K562 (cell line): Measurements from ENCODE around the gene EGFR. TPM values are rescaled to one million over a fixed set of nuclear protein-coding genes. Genes with fewer than 3 reads are reported as not detected.

ENCODE experiments used
- ATF1 ChIP-seq, 2 experiments: fragments of 450-650 bp in 1 of 2; IDR thresholded peaks; 2 replicates each; pipeline ENCODE4 v1.6.1; 2016; ENCODE audit warnings: missing compliant biosample characterization in 1 of 2, missing genetic modification characterization in 1 of 2
- ELF4 ChIP-seq: fragments of 450-650 bp; formaldehyde crosslinking; IDR thresholded peaks from 2 replicates; pipeline ENCODE4 v1.4.0; 2022; ENCODE audit warnings: missing genetic modification characterization
- GATA2 ChIP-seq: sonication (generic); formaldehyde crosslinking; IDR thresholded peaks from 2 replicates; pipeline ENCODE4 v1.4.0; 2020; ENCODE audit warnings: mild to moderate bottlenecking, missing genetic modification reagents
- NR2C2 ChIP-seq, 2 experiments: fragments of 200-800 bp in 1 of 2; sonication (Bioruptor generic) in 1 of 2; sonication (generic) in 1 of 2; formaldehyde crosslinking in 1 of 2; IDR thresholded peaks; 2 replicates each; pipeline versions ENCODE4 v1.6.1 to v1.8.0; 2016 to 2022; ENCODE audit warnings: mild to moderate bottlenecking in 1 of 2, missing compliant biosample characterization in 1 of 2, missing genetic modification characterization in 1 of 2, missing genetic modification reagents in 1 of 2
- POLR2AphosphoS5 ChIP-seq: IDR thresholded peaks from 2 replicates; pipeline ENCODE4 v1.6.1; 2011; ENCODE audit warnings: mild to moderate bottlenecking, low read depth, low read length, moderate library complexity; ENCODE audit not compliant: control insufficient read depth, insufficient read depth
- PYGO2 ChIP-seq: fragments of 450-650 bp; IDR thresholded peaks from 2 replicates; pipeline ENCODE4 v1.6.1; 2016; ENCODE audit warnings: mild to moderate bottlenecking, missing genetic modification characterization, moderate library complexity, missing compliant biosample characterization
- SPI1 ChIP-seq: IDR thresholded peaks from 2 replicates; pipeline ENCODE4 v1.6.1; 2011; ENCODE audit warnings: low read depth, low read length, control low read depth, borderline replicate concordance
- STAT5A ChIP-seq: IDR thresholded peaks from 2 replicates; pipeline ENCODE4 v1.6.1; 2012; ENCODE audit warnings: low read length, inconsistent platforms, borderline replicate concordance
- WHSC1 ChIP-seq: IDR thresholded peaks from one replicate; pipeline ENCODE4 v1.6.1; 2012; ENCODE audit warnings: low read length, control low read depth, inconsistent platforms
- ZEB2 ChIP-seq: fragments of 450-650 bp; IDR thresholded peaks from 2 replicates; pipeline ENCODE4 v1.6.1; 2016
- ZNF274 ChIP-seq: IDR thresholded peaks from 2 replicates; pipeline ENCODE4 v1.6.1; 2011; ENCODE audit warnings: low read depth, mild to moderate bottlenecking, low read length, moderate library complexity, borderline replicate concordance
- ZNF282 ChIP-seq: sonication (generic); formaldehyde crosslinking; IDR thresholded peaks from 2 replicates; pipeline ENCODE4 v1.8.1; 2023; ENCODE audit warnings: missing genetic modification reagents
- ZNF41 ChIP-seq: fragments of 250-450 bp; sonication (Bioruptor Pico); conservative IDR thresholded peaks from 2 replicates; pipeline ENCODE4 v1.4.0; 2020; ENCODE audit warnings: mild to moderate bottlenecking
- ZNF778 ChIP-seq: fragments of 450-650 bp; formaldehyde crosslinking; IDR thresholded peaks from 2 replicates; pipeline ENCODE4 v1.4.0; 2020; ENCODE audit warnings: mild to moderate bottlenecking, moderate library complexity
- polyA plus RNA-seq, 8 experiments: library from polyadenylated mRNA; depleted of rRNA in 4 of 8; stranded (reverse) in 5 of 8; unstranded in 3 of 8; fragments of >200 nt; fragmentation: Nextera tagmentation in 2 of 8; fragmentation: Illumina TruSeq in 1 of 8; extraction: Ambion mirVana in 2 of 8; extraction: Trizol in 1 of 8; gene quantifications; 2 replicates each; pipeline versions ENCODE4 v1.2.1 to v1.2.3, GENCODE V29; 2011 to 2014; ENCODE audit warnings: inconsistent platforms in 1 of 8, missing spikeins in 1 of 8
- total RNA-seq, 7 experiments: library from RNA; depleted of rRNA in 6 of 7; stranded (reverse); fragments of >200 nt in 6 of 7; fragmentation: Illumina TruSeq in 2 of 7; extraction: Trizol in 2 of 7; gene quantifications; 2 replicates each; pipeline versions ENCODE4 v1.2.1 to v1.2.3, GENCODE V29; 2011 to 2021; ENCODE audit warnings: low replicate concordance in 1 of 7
- TF ChIP-seq, protein P1 (sequence below): fragments of 250-450 bp; sonication (Bioruptor Pico); IDR thresholded peaks from 2 replicates; pipeline ENCODE4 v1.5.0; 2020; ENCODE audit warnings: mild to moderate bottlenecking, borderline replicate concordance
- TF ChIP-seq, protein P2 (sequence below): fragments of 450-650 bp; formaldehyde crosslinking; IDR thresholded peaks from 2 replicates; pipeline ENCODE4 v1.4.0; 2020; ENCODE audit warnings: mild to moderate bottlenecking, moderate library complexity
- TF ChIP-seq, protein P3 (sequence below), 2 experiments: fragments of 450-650 bp in 1 of 2; sonication (generic) in 1 of 2; formaldehyde crosslinking; conservative IDR thresholded peaks; 2 replicates each; pipeline versions ENCODE4 v1.4.0 to v1.8.1; 2020 to 2022; ENCODE audit warnings: mild to moderate bottlenecking in 1 of 2, missing genetic modification reagents in 1 of 2
- TF ChIP-seq, protein P4 (sequence below): fragments of 200-400 bp; formaldehyde crosslinking; IDR thresholded peaks from 2 replicates; pipeline ENCODE4 v1.6.1; 2017; ENCODE audit warnings: mild to moderate bottlenecking, low read depth, low read length, moderate library complexity
- TF ChIP-seq, protein P5 (sequence below): fragments of 450-650 bp; IDR thresholded peaks from 2 replicates; pipeline ENCODE4 v1.6.1; 2016
- TF ChIP-seq, protein P6 (sequence below): fragments of 250-450 bp; sonication (Bioruptor Pico); IDR thresholded peaks from 2 replicates; pipeline ENCODE4 v1.8.0; 2021; ENCODE audit warnings: borderline replicate concordance, mild to moderate bottlenecking, moderate library complexity; ENCODE audit not compliant: poor library complexity, severe bottlenecking

EGFR gene
- total and polyA plus RNA-seq, 9 of the 15 experiments (the other 6 are each of a cell fraction or from before 2014, with no cell fraction given) = 0.13 TPM; not detected in 8

DNA sequence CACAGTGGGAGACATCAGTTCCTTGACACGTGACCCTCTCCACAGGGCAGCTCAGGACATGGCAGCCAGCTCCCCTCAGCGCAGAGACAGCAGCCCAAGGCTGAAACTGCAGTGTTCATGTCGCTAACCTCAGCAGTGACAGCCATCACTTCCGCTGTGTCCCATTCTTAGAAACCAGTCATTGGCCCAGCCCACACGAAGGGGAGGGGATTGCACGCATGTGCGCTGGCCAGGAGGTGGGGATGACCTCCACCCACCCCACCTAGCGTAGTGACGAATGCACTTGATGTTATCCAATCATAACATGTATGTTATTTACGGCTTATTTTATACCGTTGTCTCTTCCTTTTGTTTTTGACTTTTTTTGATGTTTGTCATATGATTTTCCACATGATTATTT lies 36.9 kb upstream of the EGFR start (continued):
- TF ChIP-seq, protein P1, sequence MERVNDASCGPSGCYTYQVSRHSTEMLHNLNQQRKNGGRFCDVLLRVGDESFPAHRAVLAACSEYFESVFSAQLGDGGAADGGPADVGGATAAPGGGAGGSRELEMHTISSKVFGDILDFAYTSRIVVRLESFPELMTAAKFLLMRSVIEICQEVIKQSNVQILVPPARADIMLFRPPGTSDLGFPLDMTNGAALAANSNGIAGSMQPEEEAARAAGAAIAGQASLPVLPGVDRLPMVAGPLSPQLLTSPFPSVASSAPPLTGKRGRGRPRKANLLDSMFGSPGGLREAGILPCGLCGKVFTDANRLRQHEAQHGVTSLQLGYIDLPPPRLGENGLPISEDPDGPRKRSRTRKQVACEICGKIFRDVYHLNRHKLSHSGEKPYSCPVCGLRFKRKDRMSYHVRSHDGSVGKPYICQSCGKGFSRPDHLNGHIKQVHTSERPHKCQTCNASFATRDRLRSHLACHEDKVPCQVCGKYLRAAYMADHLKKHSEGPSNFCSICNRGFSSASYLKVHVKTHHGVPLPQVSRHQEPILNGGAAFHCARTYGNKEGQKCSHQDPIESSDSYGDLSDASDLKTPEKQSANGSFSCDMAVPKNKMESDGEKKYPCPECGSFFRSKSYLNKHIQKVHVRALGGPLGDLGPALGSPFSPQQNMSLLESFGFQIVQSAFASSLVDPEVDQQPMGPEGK = no peak
- TF ChIP-seq STAT5A (0 out of 2 replicates have a peak, but pooled peaks have one; percentile 21), ZNF41 (CRISPR knock-in tag) (no peak), GATA2 (CRISPR knock-in tag) (no peak), ZNF274 (no peak), NR2C2 (CRISPR knock-in tag; IDR thresholded peaks at IDR 0.05) (no peak), NR2C2 (tag; IDR thresholded peaks at IDR 0.05) (peak; percentile 66), SPI1 (peak; percentile 44; the same call in 1 of the 2 replicates), POLR2AphosphoS5 (no peak), WHSC1 (no peak), ZNF282 (CRISPR knock-in tag) (no peak), PYGO2 (no peak), ELF4 (no peak), ZNF778 (CRISPR knock-in tag) (no peak), ATF1 (CRISPR knock-in tag; IDR thresholded peaks at IDR 0.05) (no peak), ATF1 (tag; IDR thresholded peaks at IDR 0.05) (peak; percentile 72), ZEB2 (no peak)
- TF ChIP-seq, protein P2, sequence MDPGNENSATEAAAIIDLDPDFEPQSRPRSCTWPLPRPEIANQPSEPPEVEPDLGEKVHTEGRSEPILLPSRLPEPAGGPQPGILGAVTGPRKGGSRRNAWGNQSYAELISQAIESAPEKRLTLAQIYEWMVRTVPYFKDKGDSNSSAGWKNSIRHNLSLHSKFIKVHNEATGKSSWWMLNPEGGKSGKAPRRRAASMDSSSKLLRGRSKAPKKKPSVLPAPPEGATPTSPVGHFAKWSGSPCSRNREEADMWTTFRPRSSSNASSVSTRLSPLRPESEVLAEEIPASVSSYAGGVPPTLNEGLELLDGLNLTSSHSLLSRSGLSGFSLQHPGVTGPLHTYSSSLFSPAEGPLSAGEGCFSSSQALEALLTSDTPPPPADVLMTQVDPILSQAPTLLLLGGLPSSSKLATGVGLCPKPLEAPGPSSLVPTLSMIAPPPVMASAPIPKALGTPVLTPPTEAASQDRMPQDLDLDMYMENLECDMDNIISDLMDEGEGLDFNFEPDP (CRISPR knock-in tag) = no peak
- TF ChIP-seq, protein P3, sequence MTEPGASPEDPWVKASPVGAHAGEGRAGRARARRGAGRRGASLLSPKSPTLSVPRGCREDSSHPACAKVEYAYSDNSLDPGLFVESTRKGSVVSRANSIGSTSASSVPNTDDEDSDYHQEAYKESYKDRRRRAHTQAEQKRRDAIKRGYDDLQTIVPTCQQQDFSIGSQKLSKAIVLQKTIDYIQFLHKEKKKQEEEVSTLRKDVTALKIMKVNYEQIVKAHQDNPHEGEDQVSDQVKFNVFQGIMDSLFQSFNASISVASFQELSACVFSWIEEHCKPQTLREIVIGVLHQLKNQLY (CRISPR knock-in tag; conservative IDR thresholded peaks at IDR 0.05) = no peak
- TF ChIP-seq, protein P4, sequence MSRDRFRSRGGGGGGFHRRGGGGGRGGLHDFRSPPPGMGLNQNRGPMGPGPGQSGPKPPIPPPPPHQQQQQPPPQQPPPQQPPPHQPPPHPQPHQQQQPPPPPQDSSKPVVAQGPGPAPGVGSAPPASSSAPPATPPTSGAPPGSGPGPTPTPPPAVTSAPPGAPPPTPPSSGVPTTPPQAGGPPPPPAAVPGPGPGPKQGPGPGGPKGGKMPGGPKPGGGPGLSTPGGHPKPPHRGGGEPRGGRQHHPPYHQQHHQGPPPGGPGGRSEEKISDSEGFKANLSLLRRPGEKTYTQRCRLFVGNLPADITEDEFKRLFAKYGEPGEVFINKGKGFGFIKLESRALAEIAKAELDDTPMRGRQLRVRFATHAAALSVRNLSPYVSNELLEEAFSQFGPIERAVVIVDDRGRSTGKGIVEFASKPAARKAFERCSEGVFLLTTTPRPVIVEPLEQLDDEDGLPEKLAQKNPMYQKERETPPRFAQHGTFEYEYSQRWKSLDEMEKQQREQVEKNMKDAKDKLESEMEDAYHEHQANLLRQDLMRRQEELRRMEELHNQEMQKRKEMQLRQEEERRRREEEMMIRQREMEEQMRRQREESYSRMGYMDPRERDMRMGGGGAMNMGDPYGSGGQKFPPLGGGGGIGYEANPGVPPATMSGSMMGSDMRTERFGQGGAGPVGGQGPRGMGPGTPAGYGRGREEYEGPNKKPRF = no peak
- TF ChIP-seq, protein P5, sequence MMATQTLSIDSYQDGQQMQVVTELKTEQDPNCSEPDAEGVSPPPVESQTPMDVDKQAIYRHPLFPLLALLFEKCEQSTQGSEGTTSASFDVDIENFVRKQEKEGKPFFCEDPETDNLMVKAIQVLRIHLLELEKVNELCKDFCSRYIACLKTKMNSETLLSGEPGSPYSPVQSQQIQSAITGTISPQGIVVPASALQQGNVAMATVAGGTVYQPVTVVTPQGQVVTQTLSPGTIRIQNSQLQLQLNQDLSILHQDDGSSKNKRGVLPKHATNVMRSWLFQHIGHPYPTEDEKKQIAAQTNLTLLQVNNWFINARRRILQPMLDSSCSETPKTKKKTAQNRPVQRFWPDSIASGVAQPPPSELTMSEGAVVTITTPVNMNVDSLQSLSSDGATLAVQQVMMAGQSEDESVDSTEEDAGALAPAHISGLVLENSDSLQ = peak; percentile 72
- TF ChIP-seq, protein P6, sequence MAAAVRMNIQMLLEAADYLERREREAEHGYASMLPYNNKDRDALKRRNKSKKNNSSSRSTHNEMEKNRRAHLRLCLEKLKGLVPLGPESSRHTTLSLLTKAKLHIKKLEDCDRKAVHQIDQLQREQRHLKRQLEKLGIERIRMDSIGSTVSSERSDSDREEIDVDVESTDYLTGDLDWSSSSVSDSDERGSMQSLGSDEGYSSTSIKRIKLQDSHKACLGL (CRISPR knock-in tag) = no peak
